GM19239 (cell line): ENCODE measurements around the gene AQR.
A peak's percentile ranks its signal among the peaks of the same experiment; 100 is the strongest.
"Not testable (repeated sequence)": the region's sequence is repeated elsewhere in the genome, so short reads cannot be mapped to it uniquely, and the experiment has no call there.

ENCODE experiments used
- DNase-seq: peaks from one replicate; pipeline ENCODE4 v3.0.0; 2011; ENCODE audit warnings: low spot score; ENCODE audit not compliant: insufficient read length
- FAIRE-seq: peaks from 2 replicates; lab custom pipeline; 2011; peaks lifted over from hg19 to GRCh38; lab: Jason Lieb, UNC

Gene AQR

DNA sequence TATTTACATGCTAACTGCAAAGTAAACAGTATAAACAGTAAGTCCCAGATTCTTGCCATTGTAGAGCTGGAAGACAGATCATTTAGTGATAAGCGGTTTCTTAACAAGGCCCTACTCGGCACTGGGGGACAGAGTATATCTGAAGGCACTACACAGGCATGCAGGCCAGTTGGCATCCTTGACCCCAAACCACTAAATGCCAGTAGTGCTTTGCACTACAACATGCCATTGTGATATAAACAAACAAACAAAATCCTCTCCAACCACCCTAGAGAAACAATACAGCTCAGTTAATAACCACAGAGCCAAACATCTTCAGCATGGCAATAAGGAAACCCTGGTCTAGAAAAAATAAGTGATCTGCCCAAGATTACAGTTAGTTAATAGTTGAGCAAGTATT is 5.3 kb downstream of the AQR start:
- FAIRE-seq (no peak), DNase-seq (no peak)

- no peak for DNase-seq
Measured at GRCh38 chr15:34953851-34954250, 15.7 kb downstream of the AQR start.

DNA sequence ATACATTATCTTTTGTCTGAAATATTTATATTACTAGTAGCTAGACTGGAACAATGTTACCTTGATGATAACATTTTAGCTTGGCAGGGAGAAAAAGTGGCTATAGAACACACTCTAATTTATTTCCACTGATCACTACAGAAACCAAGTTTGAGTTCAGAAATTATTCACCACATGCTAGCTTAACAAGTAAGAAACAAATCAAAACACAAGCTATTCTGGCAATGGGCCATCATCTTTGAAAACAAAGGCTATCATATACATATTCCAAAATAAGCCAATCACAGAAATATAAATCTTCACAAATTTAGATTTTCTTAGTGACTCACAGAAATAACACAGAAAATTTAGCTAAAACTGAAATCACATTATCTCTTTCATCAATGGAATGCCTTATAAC is 17.1 kb downstream of the AQR start:
- DNase-seq (no peak), FAIRE-seq (no peak)

More at GRCh38 chr15:34953851-34954250, 15.7 kb downstream of the AQR start:
- FAIRE-seq = no peak

DNA sequence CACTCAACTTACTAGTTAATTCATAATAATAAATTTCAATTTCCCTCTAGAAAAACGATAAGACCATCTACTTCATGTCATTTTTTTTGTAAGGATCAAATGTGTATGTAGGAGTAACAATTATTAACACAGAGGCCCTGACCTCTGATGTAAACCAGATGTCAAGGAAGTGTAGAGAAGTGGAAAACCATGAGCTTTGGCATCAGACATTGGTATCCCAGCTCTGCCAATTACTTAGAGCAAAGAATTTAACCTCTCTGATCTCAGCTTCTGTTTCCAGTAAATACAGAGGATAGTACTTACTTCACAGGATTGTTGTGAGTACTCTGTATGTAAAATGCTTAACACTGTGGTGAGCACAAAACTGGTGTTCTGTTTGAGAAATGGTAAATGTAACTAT is 17.5 kb downstream of the AQR start:
- DNase-seq (no peak), FAIRE-seq (no peak)

GRCh38 chr15:34944936-34945335 is 24.6 kb downstream of the AQR start:
- no peak for FAIRE-seq

GRCh38 chr15:34943711-34944110 is 25.8 kb downstream of the AQR start:
- DNase-seq (no peak), FAIRE-seq (no peak)

More at GRCh38 chr15:34944936-34945335, 24.6 kb downstream of the AQR start:
- DNase-seq = no peak

- not testable (repeated sequence) for DNase-seq, FAIRE-seq
Measured at GRCh38 chr15:34943264-34943663, 26.3 kb downstream of the AQR start.

DNA sequence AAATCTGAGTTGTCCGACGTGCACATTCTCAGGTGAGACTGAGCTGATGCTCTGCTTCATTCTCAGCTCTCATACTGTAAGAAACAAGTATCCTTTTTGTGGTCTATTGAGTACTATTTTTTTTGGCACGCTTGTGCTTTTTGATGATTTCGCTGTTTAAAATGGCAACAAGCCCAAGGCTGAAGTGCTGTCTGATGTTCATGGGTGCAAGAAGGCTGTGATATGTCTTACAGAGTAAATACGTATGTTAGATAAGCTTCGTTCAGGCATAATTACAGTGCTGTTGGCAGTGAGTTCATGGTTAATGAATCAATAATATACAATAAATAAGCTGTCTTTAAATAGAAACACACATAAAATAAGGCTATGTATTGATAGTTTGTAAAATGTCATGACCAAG is 27.2 kb downstream of the AQR start:
- DNase-seq (no peak), FAIRE-seq (no peak)

- no peak for FAIRE-seq
- no peak for DNase-seq
Measured at GRCh38 chr15:34941831-34942230, 27.7 kb downstream of the AQR start.

GRCh38 chr15:34941185-34941698 is 28.3 kb downstream of the AQR start:
- DNase-seq (no peak), FAIRE-seq (no peak)

DNA sequence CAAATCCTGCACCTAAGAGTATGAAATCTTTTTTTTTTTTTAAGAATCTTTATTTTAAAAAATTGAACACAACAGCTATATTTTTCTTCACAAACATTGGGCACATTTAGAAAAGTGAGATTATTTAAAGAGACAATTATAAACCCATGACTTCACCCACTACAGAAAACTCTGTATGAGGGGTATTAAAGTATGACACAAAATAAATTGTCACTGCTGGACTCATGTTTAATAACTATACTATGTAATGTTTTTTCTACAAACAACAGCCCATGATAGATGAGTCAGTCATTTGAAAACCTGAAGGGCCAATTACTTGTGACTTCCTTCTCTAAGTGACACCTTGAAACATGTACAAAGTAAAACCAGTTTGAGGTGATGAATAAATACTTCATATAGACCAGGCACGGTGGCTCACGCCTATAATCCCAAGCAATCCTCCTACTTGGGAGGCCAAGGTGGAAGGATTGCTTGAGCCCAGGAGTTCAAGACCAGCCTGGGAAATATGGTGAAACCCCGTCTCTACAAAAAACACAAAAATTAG is 36.0 kb downstream of the AQR start:
- FAIRE-seq = no peak
- DNase-seq = no peak

GRCh38 chr15:34928349-34928748 is 41.2 kb downstream of the AQR start:
- FAIRE-seq, DNase-seq: not testable (repeated sequence)

GRCh38 chr15:34927726-34928125 is 41.8 kb downstream of the AQR start:
- no peak for DNase-seq
- FAIRE-seq = no peak

DNA sequence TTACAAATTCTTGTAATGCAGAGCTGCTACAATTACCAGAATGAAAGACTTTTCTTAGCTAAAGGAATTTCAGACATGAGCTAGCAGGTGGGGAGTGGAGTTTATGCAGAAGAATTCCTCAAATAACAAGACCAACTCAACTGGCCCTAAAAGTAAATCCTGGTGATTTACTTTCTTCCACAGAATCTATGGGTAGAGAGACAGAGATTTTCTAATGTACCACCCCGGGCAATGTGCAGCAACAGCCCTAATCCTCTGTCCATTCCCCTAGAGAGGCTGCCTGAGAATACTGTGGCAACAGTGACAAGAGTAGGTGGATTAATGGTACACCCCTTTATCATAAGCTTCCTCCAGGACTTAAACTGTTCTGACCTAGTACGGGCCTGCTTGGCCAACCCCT is 55.2 kb downstream of the AQR start:
- FAIRE-seq (no peak), DNase-seq (no peak)

- FAIRE-seq (no peak), DNase-seq (no peak)
Measured at GRCh38 chr15:34905047-34905446, 64.5 kb downstream of the AQR start.

DNA sequence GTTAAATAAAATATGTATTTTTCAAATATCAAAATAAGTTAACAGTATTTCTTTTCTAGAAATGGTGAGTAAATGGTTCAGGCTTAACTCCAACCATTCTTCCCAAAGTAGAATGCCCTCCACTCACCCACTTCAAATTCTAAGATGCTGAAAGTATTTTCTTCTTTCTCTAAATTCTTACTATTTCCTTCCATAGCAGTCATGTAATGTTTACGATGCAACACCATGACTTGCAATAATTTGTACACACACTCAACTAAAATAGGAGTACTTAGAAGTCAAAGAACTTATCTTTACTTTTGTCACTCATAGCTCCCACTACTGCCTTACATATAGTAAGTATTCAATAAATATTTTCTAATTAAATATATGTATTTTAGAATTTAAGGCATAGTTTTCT is 65.0 kb downstream of the AQR start:
- no peak for FAIRE-seq
- no peak for DNase-seq

GRCh38 chr15:34900748-34901147 is 68.8 kb downstream of the AQR start:
- DNase-seq = no peak
- no peak for FAIRE-seq

DNA sequence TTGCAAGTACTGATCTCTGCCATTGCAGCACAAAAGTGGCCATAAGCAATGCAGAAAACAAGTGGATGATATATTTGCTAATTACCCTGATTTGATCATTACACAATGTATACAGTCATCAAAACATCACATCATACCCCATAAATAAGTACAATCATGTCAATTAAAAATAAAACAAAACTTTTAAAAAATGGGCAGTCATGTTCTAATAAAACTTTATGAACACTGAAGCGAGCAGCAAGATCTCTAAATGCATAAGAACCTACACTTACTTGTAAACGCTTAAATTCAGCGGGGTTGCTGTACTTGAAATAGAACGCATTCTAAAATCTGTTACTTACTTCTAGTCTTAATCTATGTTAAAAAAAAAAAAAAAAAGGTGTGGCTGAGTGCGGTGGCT is 73.4 kb downstream of the AQR start:
- FAIRE-seq (no peak), DNase-seq (no peak)

DNA sequence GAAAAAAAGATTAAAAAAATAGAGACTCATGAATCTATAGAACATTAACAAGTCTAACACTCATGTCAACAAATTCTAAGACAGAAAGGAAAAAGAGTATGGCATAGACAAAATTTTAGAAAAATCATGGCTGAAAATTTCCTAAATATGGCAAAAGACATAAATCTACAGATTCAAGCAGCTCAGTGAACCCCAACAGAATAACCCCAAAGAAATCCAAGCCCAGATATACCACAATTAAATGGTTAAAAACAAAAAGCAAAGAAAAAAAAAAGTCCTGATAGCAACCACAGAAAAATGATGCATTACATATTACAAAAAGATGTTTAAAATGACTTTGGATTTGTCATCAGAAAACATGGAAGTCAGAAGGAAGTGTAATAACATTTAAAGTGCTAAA is 75.6 kb downstream of the AQR start:
- no peak for DNase-seq
- FAIRE-seq = peak; percentile 35

GRCh38 chr15:34892963-34893591 is 76.5 kb downstream of the AQR start:
- no peak for FAIRE-seq
- DNase-seq = no peak

DNA sequence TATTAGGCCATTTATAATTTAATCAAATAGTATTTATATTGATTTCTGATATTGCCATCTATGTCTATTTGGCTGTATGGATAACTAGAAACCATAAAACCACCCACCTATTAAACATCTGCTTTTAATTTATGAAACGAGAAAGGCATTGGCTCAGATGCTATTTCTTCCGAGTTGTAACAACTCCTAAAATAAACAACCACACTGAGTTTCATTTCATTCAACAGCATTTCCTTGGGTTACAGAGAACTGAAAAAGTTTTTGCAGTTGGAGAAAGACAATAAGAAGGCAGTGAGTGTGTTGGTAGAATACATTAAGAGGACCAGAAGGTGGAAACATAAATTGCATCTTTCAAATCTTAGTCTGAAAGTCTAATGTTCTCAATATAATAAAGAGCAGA is 79.1 kb downstream of the AQR start:
- no peak for DNase-seq
- no peak for FAIRE-seq

GRCh38 chr15:34889476-34889875 is 80.1 kb downstream of the AQR start:
- FAIRE-seq (no peak), DNase-seq (no peak)
